Measurements from ENCODE around the gene AOC2. TPM values are rescaled to one million over a fixed set of nuclear protein-coding genes. Genes with fewer than 3 reads are reported as not detected.

The AOC2 gene, protein sequence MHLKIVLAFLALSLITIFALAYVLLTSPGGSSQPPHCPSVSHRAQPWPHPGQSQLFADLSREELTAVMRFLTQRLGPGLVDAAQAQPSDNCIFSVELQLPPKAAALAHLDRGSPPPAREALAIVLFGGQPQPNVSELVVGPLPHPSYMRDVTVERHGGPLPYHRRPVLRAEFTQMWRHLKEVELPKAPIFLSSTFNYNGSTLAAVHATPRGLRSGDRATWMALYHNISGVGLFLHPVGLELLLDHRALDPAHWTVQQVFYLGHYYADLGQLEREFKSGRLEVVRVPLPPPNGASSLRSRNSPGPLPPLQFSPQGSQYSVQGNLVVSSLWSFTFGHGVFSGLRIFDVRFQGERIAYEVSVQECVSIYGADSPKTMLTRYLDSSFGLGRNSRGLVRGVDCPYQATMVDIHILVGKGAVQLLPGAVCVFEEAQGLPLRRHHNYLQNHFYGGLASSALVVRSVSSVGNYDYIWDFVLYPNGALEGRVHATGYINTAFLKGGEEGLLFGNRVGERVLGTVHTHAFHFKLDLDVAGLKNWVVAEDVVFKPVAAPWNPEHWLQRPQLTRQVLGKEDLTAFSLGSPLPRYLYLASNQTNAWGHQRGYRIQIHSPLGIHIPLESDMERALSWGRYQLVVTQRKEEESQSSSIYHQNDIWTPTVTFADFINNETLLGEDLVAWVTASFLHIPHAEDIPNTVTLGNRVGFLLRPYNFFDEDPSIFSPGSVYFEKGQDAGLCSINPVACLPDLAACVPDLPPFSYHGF
- polyA plus RNA-seq (2013, experiment 1 of 2; ENCODE audit: insufficient read length): 0.44 TPM
- polyA plus RNA-seq (2013, experiment 2 of 2; ENCODE audit: insufficient read length): 0.57 TPM

DNA sequence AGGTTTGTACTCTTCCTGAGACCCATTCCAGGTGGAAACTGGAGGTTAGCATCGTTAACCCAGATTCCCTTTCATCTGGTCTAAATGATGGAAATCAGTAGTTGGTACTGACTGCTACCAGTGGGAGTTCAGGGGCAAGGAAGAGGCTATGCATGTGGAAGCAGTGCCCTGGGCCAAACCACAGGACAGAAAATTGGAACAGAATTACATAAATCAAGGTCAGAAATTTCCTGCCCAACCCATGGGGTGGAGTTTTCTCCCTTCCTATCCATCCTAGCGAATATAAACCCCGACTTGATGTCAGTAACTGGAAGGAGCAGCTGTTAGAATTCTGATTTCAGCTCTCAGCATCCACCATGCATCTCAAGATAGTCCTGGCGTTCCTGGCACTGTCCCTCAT, at the start of gene AOC2:
Gene AOC2, plus strand, starts transcription at position 310 of the 400 bp plus-strand sequence. Its CDS starts 47 bp downstream, at position 357.
- no peak for DNase-seq

DNA sequence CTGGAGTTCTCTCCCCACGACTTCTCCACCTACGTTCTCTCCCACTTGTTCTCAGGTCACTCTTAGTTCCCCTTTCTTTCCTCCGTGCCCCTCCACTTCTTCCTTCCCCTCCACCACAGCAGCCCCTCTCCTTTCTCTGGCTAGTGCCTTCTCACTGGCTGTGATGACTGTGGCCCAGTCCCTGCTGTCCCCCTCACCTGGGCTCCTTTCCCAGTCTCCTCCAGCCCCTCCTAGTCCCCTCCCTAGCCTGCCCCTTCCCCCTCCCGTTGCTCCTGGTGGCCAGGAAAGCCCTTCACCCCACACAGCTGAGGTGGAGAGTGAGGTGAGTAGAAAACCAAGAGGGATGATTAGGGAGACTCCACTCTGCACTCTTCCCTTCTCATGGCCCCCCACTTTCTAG, 49.3 kb upstream of the AOC2 start:
- DNase-seq: no peak

DNA sequence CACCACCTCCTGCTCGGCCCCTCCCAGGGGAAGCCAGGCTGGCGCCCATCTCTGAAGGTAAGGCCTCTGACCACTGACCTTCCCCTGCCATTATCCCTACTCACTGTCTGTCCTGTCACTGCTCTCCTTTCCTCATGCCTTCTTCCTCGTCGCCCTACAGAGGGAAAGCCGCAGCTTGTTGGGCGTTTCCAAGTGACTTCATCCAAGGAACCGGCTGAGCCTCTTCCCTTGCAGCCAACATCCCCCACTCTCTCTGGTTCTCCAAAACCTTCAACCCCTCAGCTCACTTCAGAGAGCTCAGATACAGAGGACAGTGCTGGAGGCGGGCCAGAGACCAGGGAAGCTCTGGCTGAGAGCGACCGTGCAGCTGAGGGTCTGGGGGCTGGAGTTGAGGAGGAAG, 48.9 kb upstream of the AOC2 start:
- no peak for DNase-seq

DNA sequence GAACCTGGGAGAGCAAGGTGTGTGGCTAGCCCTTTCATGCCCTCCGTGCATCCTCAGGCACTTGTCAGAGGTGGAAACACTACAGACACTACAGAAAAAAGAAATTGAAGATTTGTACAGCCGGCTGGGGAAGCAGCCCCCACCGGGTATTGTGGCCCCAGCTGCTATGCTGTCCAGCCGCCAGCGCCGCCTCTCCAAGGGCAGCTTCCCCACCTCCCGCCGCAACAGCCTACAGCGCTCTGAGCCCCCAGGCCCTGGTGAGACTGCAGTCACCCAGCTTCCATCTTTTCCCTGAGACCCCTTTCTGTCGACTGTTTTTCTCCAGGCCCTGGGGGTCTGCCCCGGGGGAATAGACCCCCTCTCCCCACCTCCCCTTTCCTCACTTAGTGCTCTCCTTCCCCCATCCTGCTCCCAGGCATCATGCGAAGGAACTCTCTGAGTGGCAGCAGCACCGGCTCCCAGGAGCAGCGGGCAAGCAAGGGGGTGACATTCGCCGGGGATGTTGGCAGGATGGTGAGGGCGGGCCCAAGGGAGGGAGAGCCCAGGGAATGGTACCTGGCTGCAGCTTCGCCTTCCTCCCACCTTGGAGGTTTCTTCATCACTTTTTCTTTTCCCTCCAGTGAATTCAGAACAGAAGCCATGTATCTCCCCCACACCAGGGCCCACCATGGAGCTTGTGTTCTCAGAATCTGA, 48.2 kb upstream of the AOC2 start:
- no peak for DNase-seq

DNA sequence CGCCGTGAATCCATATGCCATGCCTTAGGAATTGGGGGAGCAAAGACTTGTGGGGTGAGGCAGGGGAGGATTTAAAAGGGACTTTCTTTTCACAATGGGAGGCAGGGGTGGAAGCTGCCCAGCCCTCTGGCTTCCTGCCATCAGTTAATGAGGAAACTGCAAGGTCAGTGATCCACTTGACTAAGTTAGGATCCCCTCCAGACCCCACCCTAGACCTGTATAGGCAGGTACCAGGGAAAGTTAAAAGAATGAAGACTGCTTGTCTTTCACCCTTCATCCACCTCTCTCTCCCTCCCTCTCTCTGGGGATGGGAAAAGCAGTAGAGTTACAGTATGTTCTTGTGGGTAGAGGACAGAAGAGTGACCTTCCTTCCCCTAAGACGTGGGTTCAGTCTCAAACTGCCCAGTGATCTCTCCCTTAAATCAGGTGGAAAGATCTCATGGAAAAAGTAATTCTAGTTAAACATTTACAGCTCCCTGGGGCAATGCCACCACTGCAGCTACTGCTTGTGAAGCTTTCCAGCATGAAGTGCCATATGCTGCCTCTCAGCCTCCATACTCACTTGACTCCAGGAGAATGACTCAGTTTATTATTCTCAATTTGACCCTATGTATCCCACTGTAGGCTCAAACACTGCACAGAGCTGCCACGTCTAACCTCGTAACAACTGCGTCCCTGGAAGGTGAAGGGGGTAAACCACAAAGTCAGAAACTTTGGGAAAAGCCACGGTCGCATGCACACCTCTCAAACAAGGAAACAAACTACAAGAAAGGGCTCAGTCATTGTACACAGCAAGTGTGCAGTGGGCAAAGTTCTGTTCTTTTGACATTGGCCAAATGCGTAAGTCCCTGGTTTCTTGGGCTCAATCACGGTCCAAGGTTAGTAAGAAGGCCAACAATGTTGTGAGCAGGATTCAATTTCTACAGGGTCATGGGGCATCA, 47.0 kb upstream of the AOC2 start:
- no peak for DNase-seq

DNA sequence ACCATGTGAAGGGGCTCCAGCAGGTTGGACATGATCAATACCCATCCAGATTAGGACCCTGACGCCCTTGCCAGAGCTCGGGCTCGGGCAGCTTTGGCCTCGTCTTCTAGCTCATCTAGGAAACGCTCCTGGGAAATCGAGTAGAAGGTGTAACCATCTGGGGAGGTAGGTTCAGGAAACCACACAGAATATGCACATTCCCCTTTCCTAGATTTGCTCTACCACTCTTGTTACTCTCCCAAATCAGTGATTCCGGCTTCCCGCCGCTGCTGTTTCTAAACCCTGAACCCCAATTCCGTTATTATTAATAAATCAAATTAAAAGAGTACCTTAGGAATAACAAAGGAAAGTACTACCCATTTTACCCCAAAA, 46.4 kb upstream of the AOC2 start:
- DNase-seq: no peak

DNA sequence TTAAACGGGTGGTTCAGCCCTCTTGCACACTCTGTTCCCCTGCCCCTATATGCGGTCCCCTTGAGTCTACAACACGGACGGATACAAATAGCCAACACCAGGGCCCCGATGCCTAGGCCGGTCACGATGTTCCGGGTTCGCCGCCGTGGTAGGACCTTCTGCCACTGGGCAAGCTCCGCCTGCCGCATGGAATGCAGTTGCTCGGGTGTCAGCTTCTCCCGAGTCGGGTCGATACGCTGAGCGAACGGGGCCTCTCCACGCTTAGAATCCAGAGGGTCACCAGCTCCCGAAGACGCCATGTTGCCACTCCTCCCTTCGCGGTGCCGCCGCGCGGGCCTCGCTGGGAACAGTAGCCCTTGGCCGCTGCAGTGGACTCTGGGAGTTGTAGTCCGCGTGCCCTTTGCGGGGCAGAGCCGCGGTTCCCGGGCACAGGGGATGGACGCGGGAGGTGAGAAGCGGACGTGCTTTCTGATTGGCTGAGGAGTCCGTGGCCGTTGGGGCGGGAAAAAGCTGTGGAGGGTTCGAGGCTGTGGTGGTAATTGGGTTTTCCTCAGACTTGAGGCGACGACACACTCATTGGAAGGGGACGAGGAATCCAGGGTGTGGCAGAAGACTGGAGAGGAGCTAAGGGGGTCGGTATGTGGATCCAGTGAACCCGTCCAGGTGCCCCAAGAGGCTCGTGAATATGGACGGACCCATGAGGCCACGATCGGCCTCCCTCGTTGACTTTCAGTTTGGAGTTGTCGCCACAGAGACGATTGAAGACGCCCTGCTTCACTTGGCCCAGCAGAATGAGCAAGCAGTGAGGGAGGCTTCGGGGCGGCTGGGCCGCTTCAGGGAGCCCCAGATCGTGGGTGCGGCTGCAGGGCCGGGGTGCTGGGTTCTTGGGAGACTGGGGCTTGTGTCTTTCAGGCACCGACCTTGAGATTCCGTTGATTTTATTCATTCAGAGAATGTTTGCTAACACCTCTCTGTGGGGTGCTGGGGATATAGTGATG, 45.7 kb upstream of the AOC2 start, which contains the start of the genes CNTD1 and COA3:
Gene CNTD1, plus strand, starts transcription at position 479 of the 998 bp plus-strand sequence. Its CDS starts 207 bp downstream, at position 686.
Gene COA3, minus strand, starts transcription at position 322 of the 998 bp plus-strand sequence. Its CDS starts 23 bp downstream, at position 299.
- peak; percentile 86 for DNase-seq

DNA sequence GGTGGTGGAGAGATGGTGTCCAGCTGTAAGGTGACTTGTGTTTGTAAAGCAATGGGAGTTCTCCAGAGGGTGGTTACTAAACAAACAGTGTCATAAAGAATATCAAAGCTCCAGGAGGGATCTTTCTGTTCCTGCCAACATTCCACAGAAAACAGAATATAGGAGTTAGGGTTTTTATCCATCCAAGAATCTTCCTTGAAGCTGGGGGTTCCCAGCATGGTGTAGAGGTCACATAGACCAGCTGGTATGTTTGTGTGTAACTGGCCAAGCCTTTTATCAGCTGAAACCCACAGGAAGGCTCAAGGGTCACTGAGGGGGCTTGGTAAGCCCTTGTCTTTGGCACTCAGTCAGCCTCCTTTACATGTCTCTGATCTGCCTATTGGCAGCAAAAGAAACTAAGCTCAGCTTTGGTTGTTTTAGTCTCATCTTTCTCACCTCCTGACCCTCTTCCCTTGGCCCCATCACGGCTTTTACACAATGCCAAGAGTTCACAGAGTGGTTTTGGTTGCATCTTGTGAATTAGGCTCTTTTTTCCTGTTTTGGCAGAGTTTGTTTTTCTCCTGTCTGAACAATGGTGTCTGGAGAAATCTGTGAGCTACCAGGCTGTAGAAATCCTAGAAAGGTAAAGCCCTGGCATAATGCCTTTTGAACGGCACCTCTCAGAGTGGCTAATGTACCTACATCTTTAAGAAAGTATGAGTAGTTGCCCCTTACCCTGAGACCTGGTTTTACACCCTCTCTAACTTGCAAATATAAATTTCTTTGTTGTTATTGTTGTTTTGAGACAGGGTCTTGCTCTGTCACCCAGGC, 41.1 kb upstream of the AOC2 start:
- no peak for DNase-seq

DNA sequence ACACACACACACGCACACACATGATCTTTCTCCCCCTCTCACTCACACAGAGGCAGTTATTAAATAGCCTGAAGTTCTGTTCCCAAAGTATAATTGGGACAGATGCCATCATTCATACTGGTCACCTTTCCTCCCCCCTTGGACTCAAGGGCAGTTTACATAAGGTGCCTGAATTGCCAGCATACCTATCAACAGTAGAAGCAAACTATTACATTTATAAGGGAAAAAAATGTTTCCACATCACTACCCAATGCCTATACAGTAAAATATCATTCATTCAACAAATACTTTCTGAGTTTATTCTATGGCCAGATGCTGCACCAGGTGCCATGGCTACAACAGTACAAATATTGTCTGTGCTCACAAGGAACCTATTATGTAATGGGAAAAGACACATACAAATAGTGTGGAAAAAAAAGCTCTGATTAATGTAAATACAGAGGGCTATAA, 39.4 kb upstream of the AOC2 start:
- DNase-seq: no peak

DNA sequence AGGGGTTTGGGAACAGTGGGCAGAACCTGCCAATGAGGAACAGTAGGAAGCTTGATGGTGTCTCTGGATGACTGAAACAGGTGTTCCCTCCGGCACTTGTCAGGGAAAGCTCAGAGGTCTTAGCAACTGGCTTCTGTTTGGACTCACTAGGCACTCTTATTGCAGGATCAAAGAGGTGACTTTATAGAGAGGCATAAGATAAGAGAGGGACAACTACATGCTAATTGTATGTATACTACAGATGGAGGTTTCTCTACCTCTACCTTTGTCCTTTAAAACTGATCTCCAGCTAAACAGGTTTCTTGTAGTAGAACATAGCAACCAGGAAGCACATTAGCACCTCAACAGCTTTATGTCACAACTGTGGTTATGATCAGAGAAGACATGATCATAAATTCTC, 38.1 kb upstream of the AOC2 start:
- no peak for DNase-seq

DNA sequence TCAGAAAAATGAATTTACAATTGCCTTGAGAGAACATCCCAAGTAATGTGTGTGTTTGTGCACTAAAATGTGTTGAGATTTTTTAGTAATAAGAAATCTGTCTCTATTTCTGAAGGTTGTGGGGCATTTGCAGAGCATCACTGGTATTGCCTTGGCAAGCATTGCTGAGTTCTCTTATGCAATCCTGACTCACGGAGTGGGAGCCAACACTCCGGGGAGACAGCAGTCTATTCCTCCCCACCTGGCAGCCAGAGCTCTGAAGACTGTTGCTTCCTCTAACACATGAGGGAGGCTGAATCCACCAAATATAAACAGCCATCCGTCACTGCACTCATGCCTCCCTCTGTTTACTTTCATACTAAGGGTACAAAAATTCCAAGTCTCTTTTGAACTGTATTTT, 35.1 kb upstream of the AOC2 start:
- peak; percentile 74 for DNase-seq

DNA sequence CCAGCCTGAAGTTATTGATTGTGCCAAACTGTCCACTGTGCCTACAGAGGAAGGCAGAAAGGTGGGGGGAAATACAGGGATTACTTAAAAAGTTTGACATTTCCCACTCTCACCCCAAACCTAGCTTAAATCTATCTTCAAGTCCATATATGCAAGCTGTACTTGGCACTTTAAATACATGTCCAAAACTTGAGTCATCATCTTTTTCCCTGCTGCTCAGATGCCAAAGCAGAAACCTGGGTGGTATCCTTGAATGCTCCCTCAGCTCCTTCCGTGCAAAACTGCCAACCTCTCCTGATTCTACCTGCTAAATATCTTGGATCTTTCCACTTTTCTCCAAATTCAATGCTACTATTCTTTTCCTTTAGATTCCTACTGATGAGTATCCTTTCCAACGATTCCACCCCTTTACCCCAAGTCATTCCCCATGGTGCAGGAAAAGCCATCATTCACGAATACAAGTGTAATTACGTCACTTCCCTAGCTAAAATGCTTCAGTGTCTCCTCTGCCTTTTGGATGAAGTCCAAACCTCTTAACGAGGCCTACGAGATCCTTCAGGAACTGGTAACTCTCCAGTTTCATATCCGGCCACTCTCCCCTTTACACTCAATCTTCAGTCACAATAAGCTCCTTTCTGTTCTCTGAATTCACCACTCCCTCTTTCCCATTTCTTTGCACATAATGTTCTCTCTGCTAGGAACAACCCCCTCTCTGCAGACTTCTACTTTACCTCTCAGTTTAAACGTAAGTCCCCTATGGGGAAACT, 29.6 kb upstream of the AOC2 start:
- DNase-seq: peak; percentile 82

DNA sequence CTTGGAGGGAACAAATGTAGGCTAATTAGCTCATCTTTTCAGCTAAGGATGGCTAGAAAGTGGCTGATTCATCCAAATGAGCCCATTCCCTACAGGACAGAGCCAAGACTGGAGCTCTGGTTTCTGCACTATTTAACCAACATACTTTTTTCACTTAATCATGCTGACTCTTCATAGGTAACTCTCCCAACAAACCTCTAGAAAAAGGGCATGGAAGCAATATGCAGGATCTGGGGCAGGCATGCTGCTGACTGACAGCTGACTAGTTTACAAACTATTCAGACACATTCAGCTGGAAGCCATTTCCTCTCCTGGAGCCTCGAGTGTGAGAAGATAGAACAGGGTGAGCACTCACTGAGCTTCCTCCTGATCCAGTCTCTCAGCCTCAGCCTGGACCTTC, 26.5 kb upstream of the AOC2 start:
- peak; percentile 69 for DNase-seq

DNA sequence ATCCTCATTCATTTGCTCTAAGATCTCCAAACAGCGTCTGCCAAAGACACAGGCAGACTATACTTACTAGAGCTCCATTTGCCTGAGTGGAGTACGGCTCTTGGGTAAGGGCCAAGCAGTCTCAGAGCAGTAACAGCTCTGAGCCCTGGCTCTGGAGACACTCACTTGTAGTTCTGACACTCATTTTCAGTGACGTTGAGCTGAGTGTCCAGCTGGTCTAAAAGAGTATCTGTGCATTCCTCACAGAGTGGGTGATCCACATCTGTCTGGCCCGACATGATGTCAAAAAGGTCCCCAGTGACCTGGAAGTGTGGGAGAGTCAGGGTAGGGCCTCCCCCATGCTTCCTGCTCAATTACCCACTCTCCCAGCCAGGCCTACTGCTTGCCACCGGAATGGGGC, 26.0 kb upstream of the AOC2 start:
- DNase-seq: no peak

DNA sequence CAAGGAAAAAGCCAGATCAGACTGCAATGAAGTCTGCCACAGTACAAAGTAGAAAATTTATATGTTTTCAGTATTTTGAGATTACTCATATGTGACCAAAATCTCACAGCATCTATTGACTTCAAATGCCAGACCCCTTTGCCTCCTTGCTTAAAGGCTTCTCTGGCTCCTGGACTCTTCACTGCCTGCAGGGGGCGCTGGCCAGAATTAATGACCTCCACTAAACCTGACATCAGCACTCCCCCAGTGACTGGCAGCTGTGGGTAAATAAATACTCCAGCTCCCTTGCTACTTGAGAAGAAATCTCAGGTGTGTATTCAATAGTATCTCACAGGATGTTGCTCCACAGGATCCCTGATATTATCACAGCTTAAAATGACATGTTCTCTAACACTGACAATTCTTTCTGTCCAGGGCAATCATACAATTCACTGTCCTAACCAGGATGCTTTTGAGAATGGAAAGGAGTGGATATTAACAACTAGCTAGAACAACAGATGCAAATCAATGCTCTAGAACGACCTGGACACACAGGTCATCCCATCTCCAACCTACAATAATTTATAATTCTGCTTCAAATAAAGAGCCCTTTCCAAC, 24.3 kb upstream of the AOC2 start:
- DNase-seq: peak; percentile 39

DNA sequence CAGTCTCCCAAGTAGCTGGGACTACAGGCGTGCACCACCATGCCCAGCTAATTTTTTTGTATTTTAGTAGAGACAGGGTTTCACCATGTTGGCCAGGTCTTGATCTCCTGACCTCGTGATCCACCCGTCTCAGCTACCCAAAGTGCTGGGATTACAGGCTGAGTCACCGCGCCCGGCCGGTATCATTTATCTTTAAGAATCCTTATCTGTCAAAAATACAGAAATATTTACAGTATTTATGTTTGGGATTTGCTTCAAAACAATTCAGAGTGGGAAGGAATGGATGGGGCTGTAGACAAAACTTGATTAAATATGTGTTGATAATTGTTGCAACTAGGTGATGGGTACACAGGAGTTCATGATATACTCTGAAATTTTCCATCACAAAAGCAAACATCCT, 23.2 kb upstream of the AOC2 start:
- DNase-seq: no peak

DNA sequence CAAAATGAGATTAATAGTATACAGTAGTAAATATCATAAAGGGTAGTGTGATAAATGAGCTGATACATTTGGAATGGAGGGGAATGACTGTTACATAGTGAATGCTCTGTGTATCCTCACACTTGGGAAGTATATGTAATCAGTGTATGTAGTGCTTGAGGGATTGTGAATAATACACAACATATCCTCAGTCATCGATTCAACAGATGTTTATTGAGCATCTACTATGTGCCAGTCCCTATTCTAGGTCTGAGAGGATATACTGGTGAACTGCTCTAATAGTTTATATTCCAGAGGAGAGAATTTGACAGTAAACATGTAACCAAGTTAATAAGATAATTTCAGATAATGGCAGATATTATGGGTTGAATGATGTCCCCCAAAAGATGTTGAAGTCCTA, 16.9 kb upstream of the AOC2 start:
- no peak for DNase-seq

DNA sequence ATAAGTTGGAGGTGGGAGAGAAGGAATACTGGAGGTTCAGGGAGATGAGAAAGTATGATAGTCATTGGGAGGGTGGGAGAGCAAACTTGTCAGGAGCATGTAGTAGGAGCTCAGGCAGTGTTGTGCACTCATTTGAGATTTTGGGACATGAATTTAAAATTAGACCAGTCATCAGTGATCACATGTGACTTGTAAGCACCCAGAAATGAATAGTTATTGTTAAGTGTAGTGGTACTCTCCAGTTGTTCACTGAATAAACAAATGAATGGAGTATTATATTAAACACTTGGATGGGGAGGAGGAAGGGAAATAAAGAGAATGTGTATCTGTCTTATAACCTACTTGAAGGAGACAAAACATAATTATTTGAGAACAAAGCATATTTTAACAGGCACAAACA, 13.4 kb upstream of the AOC2 start:
- DNase-seq: no peak
